ENCODE results near the gene TCF3.

GRCh38 chr19:1699386-1699785 lies 47.0 kb upstream of the TCF3 start:
- TF ChIP-seq CTCF (IDR thresholded peaks at IDR 0.05) (no peak), POLR2A (IDR thresholded peaks at IDR 0.05) (no peak)

Data from lower leg skin (tissue), 3 donors.